Measurements from ENCODE around the gene PGRMC1.
"Not testable (repeated sequence)": the region's sequence is repeated elsewhere in the genome, so short reads cannot be mapped to it uniquely, and the experiment has no call there.

PGRMC1 gene

GRCh38 chrX:119235872-119236622 lies at the start of gene PGRMC1:
PGRMC1 (plus strand) TSS chrX:119236285; CDS start chrX:119236364, 79 bp downstream.
- FAIRE-seq (no peak), DNase-seq (ENCODE audit: low spot score) (peak; percentile 71)

GRCh38 chrX:119186763-119187162 lies 49.3 kb upstream of the PGRMC1 start:
- FAIRE-seq (no peak), DNase-seq (ENCODE audit: low spot score) (no peak)

- FAIRE-seq: no peak
- no peak for DNase-seq (ENCODE audit: low spot score)
Measured at GRCh38 chrX:119187298-119187697, 48.8 kb upstream of the PGRMC1 start.

- no peak for DNase-seq (ENCODE audit: low spot score)
- no peak for FAIRE-seq
Measured at GRCh38 chrX:119189115-119189514, 47.0 kb upstream of the PGRMC1 start.

- FAIRE-seq (no peak), DNase-seq (ENCODE audit: low spot score) (no peak)
Measured at GRCh38 chrX:119189595-119189994, 46.5 kb upstream of the PGRMC1 start.

- no peak for FAIRE-seq
- DNase-seq (ENCODE audit: low spot score): no peak
Measured at GRCh38 chrX:119190091-119190681, 45.9 kb upstream of the PGRMC1 start.

GRCh38 chrX:119190831-119191230 lies 45.3 kb upstream of the PGRMC1 start:
- DNase-seq (ENCODE audit: low spot score) (no peak), FAIRE-seq (no peak)

GRCh38 chrX:119194621-119195020 lies 41.5 kb upstream of the PGRMC1 start:
- FAIRE-seq (no peak), DNase-seq (ENCODE audit: low spot score) (no peak)

- DNase-seq (ENCODE audit: low spot score) (no peak), FAIRE-seq (no peak)
Measured at GRCh38 chrX:119201570-119201969, 34.5 kb upstream of the PGRMC1 start.

GRCh38 chrX:119206203-119206602 lies 29.9 kb upstream of the PGRMC1 start:
- no peak for FAIRE-seq

GRCh38 chrX:119207483-119207882 lies 28.6 kb upstream of the PGRMC1 start:
- not testable (repeated sequence) for FAIRE-seq; DNase-seq (ENCODE audit: low spot score)

More at GRCh38 chrX:119206203-119206602, 29.9 kb upstream of the PGRMC1 start:
- no peak for DNase-seq (ENCODE audit: low spot score)

- FAIRE-seq (no peak), DNase-seq (ENCODE audit: low spot score) (no peak)
Measured at GRCh38 chrX:119208401-119209057, 27.6 kb upstream of the PGRMC1 start.

GRCh38 chrX:119210931-119211648 lies 25.0 kb upstream of the PGRMC1 start:
- FAIRE-seq; DNase-seq (ENCODE audit: low spot score): not testable (repeated sequence)

- FAIRE-seq: no peak
- DNase-seq (ENCODE audit: low spot score): no peak
Measured at GRCh38 chrX:119211649-119212014, 24.5 kb upstream of the PGRMC1 start.

GRCh38 chrX:119218198-119218597 lies 17.9 kb upstream of the PGRMC1 start:
- FAIRE-seq (no peak), DNase-seq (ENCODE audit: low spot score) (no peak)

GRCh38 chrX:119222932-119223331 lies 13.2 kb upstream of the PGRMC1 start:
- no peak for FAIRE-seq
- no peak for DNase-seq (ENCODE audit: low spot score)

- DNase-seq (ENCODE audit: low spot score): no peak
- no peak for FAIRE-seq
Measured at GRCh38 chrX:119223783-119224182, 12.3 kb upstream of the PGRMC1 start.

GRCh38 chrX:119226446-119226845 lies 9.6 kb upstream of the PGRMC1 start:
- FAIRE-seq (no peak), DNase-seq (ENCODE audit: low spot score) (no peak)

GRCh38 chrX:119228512-119229252 lies 7.4 kb upstream of the PGRMC1 start:
- FAIRE-seq: no peak

GRCh38 chrX:119229253-119229615 lies 6.9 kb upstream of the PGRMC1 start:
- no peak for FAIRE-seq
- DNase-seq (ENCODE audit: low spot score): no peak

More at GRCh38 chrX:119228512-119229252, 7.4 kb upstream of the PGRMC1 start:
- DNase-seq (ENCODE audit: low spot score): no peak

GRCh38 chrX:119230850-119231249 lies 5.2 kb upstream of the PGRMC1 start:
- DNase-seq (ENCODE audit: low spot score) (no peak), FAIRE-seq (no peak)

Data from urothelium cell line (cell line).